ENCODE results near the gene NHLRC3. TPM values are rescaled to one million over a fixed set of nuclear protein-coding genes. Genes with fewer than 3 reads are reported as not detected.

Gene NHLRC3, protein sequence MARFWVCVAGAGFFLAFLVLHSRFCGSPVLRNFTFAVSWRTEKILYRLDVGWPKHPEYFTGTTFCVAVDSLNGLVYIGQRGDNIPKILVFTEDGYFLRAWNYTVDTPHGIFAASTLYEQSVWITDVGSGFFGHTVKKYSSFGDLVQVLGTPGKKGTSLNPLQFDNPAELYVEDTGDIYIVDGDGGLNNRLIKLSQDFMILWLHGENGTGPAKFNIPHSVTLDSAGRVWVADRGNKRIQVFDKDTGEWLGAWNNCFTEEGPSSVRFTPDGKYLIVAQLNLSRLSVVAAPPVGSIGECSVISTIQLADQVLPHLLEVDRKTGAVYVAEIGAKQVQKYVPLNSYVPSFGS
- total RNA-seq: 10.9 and 11.4 TPM in 2 replicates

DNA sequence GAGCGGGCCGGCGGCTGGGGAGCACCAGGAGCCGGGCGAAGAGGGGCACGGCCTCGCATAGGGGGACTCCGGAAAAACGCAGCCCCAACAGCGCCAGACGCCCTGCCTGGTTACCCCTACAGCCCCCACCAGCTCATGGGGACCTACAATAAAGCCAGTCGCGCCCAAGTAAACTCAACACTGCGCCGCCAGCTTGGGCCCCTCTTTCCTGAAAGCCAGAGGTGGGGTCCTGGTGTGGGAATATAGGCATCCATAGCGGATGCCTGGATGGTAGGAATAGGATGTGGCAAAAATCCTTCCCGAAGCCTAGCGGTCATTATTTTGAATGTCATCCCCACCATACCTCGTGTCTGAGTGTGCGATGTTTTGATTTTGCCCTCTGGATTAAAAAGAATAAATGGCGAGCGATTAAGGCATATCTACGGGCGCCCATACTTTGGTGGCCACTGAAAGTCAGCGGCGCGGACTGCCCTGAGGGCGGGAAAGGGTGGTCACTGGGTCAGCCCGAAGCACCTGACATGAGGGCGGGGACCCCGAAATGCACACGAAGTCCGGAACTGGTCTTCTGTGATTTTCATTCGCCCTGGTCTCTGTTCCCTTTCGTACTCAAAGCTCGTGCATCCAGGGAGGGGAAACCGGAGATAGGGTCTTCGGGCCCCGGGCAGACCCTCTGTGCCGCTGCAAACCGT, at the start of gene NHLRC3, which contains the start of gene PROSER1:
Gene NHLRC3 (plus strand): TSS at position 577 of the 689 bp plus-strand sequence. CDS start 184 bp downstream, outside the sequence.
Gene PROSER1 (minus strand): TSS at position 210 of the 689 bp plus-strand sequence. CDS start 847 bp downstream, outside the sequence.

DNA sequence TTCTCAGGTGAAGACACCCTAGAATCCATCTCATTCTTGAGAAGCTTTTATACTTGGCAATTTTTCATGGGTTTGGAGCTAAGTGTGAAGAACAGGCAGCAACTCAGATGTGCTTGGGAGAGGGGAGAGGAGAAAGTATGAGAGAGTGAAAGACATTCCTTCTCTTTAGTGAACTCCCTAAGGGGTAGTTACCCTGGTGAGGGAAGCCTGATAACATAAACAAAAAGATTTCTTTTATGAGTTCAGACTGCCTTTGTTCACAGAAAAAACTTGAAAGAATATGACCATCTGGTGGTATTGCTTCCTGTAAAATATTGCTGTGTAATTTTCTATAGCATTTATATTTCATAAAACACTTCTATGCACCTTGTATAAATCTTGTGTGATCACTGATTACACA, 47.6 kb upstream of the NHLRC3 start, which contains the start of gene STOML3:
Gene STOML3 (minus strand): TSS at position 139 of the 400 bp plus-strand sequence. CDS start 110 bp downstream, at position 29.

Other genes starting within 250 kb of the NHLRC3 start
- gene STOML3, start 47.6 kb upstream of the NHLRC3 start, total RNA-seq: not detected in 2 replicates
- gene PROSER1, start 367 bp upstream of the NHLRC3 start, total RNA-seq: 7.7 and 10.6 TPM in 2 replicates

Measured in subcutaneous preadipocyte (primary cell).